Epithelial cell of proximal tubule (primary cell): ENCODE data around the gene ADAMTS12. TPM values are rescaled to one million over a fixed set of nuclear protein-coding genes. Genes with fewer than 3 reads are reported as not detected.
A peak's percentile ranks its signal among the peaks of the same experiment; 100 is the strongest.

Source experiments
- DNase-seq: peaks from one replicate; pipeline ENCODE4 v3.0.0-alpha.2; 2011; ENCODE audit warnings: low read depth
- H3K4me3 ChIP-seq: 2 replicates; pipeline ENCODE4 v1.5.1; 2011; ENCODE audit warnings: low read depth, mild to moderate bottlenecking, low read length
- total RNA-seq: library from RNA; depleted of rRNA; stranded (reverse); fragments of >200 nt; gene quantifications from 2 replicates; pipeline ENCODE4 v1.2.3, GENCODE V29; 2015
- TF ChIP-seq, protein P1 (sequence below): conservative IDR thresholded peaks from 2 replicates; pipeline ENCODE4 v1.5.1; 2012; ENCODE audit warnings: low read depth, mild to moderate bottlenecking, low read length

ADAMTS12 gene
- total RNA-seq, 1 donor from 2014 or later, result 2.1 TPM

DNA sequence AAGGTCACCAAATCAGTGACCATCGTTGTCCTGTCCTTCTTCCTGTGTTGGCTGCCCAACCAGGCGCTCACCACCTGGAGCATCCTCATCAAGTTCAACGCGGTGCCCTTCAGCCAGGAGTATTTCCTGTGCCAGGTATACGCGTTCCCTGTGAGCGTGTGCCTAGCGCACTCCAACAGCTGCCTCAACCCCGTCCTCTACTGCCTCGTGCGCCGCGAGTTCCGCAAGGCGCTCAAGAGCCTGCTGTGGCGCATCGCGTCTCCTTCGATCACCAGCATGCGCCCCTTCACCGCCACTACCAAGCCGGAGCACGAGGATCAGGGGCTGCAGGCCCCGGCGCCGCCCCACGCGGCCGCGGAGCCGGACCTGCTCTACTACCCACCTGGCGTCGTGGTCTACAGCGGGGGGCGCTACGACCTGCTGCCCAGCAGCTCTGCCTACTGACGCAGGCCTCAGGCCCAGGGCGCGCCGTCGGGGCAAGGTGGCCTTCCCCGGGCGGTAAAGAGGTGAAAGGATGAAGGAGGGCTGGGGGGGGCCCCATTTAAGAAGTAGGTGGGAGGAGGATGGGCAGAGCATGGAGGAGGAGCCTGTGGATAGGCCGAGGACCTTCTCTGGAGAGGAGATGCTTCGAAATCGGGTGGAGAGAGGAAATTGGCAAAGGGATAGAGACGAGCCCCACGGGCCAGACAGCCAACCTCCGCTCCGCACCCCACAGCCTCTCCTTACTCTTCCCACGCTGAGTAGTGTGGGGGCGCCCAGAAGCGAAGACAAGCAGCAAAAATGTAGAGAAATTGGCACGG, 46.1 kb upstream of the ADAMTS12 start:
- TF ChIP-seq, protein P1, sequence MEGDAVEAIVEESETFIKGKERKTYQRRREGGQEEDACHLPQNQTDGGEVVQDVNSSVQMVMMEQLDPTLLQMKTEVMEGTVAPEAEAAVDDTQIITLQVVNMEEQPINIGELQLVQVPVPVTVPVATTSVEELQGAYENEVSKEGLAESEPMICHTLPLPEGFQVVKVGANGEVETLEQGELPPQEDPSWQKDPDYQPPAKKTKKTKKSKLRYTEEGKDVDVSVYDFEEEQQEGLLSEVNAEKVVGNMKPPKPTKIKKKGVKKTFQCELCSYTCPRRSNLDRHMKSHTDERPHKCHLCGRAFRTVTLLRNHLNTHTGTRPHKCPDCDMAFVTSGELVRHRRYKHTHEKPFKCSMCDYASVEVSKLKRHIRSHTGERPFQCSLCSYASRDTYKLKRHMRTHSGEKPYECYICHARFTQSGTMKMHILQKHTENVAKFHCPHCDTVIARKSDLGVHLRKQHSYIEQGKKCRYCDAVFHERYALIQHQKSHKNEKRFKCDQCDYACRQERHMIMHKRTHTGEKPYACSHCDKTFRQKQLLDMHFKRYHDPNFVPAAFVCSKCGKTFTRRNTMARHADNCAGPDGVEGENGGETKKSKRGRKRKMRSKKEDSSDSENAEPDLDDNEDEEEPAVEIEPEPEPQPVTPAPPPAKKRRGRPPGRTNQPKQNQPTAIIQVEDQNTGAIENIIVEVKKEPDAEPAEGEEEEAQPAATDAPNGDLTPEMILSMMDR, result no peak
- DNase-seq, result no peak
- no peak overlapping the region for H3K4me3 ChIP-seq

DNA sequence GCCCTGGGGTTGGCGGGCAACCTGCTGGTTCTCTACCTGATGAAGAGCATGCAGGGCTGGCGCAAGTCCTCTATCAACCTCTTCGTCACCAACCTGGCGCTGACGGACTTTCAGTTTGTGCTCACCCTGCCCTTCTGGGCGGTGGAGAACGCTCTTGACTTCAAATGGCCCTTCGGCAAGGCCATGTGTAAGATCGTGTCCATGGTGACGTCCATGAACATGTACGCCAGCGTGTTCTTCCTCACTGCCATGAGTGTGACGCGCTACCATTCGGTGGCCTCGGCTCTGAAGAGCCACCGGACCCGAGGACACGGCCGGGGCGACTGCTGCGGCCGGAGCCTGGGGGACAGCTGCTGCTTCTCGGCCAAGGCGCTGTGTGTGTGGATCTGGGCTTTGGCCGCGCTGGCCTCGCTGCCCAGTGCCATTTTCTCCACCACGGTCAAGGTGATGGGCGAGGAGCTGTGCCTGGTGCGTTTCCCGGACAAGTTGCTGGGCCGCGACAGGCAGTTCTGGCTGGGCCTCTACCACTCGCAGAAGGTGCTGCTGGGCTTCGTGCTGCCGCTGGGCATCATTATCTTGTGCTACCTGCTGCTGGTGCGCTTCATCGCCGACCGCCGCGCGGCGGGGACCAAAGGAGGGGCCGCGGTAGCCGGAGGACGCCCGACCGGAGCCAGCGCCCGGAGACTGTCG, 45.4 kb upstream of the ADAMTS12 start:
- peak overlapping the region; percentile 60 for H3K4me3 ChIP-seq
- TF ChIP-seq, protein P1, result no peak
- no peak for DNase-seq

DNA sequence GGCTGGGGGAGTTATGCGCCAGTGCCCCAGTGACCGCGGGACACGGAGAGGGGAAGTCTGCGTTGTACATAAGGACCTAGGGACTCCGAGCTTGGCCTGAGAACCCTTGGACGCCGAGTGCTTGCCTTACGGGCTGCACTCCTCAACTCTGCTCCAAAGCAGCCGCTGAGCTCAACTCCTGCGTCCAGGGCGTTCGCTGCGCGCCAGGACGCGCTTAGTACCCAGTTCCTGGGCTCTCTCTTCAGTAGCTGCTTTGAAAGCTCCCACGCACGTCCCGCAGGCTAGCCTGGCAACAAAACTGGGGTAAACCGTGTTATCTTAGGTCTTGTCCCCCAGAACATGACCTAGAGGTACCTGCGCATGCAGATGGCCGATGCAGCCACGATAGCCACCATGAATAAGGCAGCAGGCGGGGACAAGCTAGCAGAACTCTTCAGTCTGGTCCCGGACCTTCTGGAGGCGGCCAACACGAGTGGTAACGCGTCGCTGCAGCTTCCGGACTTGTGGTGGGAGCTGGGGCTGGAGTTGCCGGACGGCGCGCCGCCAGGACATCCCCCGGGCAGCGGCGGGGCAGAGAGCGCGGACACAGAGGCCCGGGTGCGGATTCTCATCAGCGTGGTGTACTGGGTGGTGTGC, 44.7 kb upstream of the ADAMTS12 start, which contains the start of gene RXFP3:
Gene RXFP3 (plus strand): TSS at position 6 of the 636 bp plus-strand sequence. CDS start 355 bp downstream, at position 361.
- no peak for DNase-seq
- TF ChIP-seq, protein P1, result no peak
- H3K4me3 ChIP-seq, result peak within 1 kb of the TSS; percentile 60

DNA sequence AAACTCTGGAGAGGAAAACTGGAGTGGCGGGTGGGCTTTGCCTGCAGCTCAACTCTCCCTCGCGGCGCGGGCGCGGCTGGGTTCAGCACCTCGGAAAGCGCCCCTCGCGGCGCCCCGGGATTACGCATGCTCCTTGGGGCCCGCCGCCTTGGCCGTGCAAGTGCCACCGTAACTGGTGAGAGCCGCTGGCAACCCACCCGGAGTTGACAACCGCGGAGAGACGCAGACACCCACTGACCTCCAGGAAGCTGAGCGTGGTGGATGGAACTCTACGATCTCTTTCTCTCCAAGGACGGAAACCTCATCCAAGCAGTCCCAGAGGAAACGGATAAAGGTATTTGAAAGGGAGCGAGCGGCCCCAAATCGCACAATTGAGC, 44.2 kb upstream of the ADAMTS12 start:
- TF ChIP-seq, protein P1, result peak; percentile 23
- peak; percentile 15 for DNase-seq
- H3K4me3 ChIP-seq, result peak overlapping the region; percentile 60

DNA sequence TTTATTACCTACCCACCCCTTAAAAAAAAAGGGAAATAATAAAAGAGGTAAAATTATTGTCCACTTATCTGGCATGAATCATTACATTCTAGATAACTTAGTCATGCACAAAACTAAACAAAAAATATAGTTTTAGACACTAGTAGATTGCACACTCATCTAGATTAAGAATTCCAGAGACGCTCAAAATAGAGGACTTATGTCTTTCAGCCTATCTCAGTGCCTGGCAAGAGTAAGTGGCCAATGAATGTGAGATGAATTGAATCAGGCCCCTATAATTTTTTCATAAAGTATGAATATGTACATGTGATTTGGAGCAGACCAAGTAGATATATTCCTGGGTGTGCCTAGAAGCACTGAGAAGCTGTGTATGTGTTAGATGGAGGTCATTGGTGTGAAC, 42.4 kb upstream of the ADAMTS12 start:
- TF ChIP-seq, protein P1, result no peak
- DNase-seq, result no peak
- H3K4me3 ChIP-seq, result no peak overlapping the region

GRCh38 chr5:33933723-33934169, 42.0 kb upstream of the ADAMTS12 start:
- no peak overlapping the region for H3K4me3 ChIP-seq
- TF ChIP-seq, protein P1, result no peak
- DNase-seq, result no peak
